AG20443 (cell line): Measurements from ENCODE around the gene CACNA2D3.

Source experiments
- DNase-seq: peaks from one replicate; pipeline ENCODE4 v3.0.0; 2012; ENCODE audit warnings: low spot score, mixed read lengths

The CACNA2D3 gene

DNA sequence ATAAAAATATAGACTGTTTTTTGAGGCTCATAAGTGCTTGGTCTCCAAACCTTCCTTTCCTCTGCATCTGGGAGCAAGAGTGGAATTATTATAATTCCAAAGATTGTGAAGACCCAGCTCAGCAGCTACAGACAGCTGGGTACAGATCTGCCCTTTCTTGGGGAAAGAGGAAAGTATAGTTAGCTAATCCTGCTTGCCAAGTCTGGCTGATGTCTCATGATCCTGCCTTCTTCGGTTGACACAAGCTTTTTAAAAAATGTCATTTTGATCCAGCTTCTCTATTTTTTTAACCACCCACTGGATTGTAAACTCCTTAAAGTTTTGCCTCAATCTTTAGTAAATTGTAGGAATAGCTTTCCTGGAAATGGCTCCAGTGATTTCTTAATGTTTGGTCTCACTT, 624.4 kb downstream of the CACNA2D3 start:
- no peak for DNase-seq

DNA sequence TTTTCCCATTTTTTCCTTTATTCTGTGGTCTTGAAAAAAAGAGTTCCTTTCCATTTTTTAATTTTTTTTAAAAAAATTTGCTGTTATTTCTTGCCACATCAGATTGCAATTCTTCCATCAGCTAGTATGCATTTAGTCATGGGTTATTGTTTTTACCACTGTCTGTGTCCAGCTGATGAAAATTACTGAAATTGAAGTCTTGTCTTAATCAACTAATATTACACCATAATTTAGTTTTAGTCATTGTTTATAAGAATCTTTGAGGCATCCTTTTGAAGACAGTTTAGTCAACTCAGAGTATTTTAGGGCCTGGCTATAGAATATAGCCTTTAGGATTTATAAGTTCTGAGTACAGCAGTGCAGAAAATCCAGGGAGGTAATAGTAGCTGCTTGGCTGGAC, 633.4 kb downstream of the CACNA2D3 start:
- DNase-seq, result no peak

DNA sequence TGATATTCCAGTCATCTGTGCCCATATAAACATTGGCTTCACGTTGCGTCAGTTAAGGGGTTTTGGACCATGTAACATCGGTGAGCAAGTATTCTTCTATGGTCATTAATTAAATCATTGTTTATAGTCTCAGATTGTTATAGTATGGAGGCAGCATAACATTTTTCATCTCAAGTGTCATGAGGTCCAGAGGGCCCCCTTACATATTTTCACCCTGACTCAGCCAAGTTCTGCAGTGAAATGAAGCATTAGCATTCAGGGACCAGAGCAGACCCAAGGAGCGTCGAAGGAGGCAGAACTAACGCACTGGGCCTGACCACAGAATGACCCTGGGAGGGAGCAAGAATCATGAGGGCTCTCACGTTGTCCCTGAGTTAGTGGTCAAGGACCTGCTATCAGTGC, 634.0 kb downstream of the CACNA2D3 start:
- DNase-seq, result peak; percentile 34

DNA sequence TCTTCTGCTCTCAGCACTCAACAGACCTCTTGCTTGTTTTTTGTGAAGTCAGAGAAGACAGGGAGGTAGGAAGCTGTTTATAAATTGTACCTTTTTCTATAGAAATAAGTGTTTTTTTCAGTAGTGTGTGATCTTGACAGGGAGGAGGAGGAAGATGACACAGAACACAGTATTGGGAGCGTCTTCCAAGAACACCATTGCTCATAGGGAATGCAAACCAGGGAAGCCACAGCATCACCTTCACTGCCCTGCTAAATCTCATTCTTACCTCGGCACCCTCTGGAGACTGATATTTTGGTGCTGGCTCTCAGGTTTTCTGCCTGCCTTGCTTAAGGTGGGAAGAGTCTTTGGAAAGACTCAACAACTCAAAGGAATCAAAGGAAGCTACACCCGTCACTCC, 636.1 kb downstream of the CACNA2D3 start:
- no peak for DNase-seq

DNA sequence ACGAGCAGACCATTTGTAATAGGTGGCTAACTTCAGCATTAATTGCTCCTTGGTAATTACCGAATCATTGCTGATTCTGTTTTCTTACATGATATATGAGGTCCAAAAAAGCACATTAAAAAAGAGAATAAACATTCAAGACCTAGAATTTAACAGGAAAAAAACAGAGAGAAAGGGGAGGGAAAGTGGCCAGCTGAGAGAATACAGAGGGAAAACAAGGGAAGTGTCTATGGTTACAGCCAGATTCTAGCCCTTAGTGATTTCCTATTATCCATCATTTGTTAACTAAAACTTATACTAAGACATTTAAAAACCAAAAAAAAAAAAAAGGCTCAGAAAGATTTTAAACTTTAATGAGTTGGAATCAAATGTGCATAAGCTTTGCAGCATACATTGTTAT, 636.8 kb downstream of the CACNA2D3 start:
- DNase-seq, result no peak

DNA sequence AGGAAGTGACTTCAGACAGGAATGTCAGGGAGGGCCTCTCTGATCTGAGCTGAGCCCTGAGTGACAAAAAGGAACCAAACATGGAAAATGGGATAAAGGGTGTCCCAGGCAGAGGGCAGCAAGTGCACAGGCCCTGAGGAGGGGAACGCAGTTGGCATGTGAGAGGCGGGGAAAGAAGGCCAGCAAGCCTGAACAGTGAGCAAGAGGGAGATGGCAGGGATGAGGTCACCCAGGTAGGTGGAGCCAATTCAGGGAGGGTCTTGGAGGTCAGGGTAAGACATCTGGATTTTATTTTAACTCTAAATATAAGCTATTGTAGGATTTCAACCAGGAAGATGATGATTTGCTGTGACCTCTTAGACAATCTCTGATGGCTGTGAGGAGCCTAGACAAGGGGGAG, 637.8 kb downstream of the CACNA2D3 start:
- DNase-seq, result peak; percentile 18

DNA sequence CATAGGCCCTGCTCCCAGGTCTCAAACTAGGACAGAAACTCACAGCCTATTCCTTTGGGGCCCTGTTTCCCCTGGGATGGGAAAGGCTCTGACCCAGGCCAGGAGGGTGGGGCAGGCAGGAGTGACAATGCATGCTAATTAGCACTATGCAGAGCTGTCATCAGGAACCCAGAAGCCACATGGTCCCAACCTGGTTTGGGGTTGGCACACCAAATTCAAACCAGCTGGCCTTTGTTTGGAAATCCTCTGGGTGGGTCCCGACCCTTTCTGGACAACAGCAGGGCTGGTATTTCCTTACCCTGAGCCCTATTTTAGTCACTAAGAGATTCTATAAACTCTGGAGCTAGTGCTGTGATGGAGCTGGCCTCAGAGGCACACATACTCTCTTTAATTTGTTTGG, 639.3 kb downstream of the CACNA2D3 start:
- DNase-seq, result no peak

DNA sequence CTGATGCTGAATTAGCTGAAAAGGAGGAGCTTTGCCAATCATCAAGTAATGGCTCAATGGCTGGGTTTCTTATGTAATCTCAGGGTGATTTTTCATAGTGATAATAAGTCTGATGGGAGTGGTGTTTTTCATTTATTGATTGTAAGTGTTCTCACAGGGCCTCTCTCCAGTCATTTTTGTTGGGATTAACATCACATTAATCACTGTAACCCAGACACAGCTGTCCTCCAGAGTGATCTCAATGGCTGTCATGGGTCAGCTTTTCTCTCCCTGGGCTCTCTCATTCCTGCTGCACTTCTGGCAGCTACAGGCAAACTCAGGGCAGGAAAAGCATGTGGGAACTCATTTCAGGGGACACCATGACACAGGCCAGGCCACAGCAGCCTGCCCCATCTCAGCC, 642.6 kb downstream of the CACNA2D3 start:
- no peak for DNase-seq

DNA sequence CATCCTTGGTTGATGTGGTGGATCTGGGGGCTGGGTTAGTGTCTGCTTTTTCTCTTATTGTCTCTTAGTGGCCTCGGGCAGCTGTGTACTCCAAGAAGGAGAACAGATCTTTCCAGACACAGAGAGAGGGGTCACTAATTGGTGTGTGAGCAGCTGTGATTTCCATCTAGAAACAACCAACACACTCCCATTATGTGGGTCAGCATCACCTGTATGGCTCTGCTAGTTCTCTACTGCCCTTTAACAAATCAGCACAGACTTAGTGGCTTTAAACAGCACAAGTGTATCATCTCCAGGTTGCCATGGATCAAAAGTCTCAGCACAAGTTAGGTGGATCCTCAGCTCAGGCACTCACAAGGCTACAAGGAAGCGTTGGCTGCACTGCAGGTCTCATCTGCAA, 648.7 kb downstream of the CACNA2D3 start:
- no peak for DNase-seq

DNA sequence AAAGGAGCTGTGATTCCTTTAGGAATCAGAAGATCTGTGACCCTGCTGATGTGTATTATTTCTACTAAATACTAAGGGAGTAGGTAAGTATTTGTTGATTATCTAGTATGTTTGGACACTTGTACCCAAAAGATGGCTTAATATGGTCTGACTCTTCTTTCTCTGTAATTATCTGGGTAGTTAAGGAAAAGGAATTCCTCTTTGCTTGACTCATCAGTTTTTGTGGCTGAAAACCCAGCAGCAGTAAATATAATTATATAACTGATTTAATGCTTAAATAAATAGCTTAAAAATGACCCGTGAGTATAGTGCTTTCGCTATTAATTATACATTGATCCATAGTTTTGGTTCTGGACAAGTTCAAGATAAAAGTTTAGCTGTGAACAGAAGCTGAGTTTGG, 649.7 kb downstream of the CACNA2D3 start:
- no peak for DNase-seq

DNA sequence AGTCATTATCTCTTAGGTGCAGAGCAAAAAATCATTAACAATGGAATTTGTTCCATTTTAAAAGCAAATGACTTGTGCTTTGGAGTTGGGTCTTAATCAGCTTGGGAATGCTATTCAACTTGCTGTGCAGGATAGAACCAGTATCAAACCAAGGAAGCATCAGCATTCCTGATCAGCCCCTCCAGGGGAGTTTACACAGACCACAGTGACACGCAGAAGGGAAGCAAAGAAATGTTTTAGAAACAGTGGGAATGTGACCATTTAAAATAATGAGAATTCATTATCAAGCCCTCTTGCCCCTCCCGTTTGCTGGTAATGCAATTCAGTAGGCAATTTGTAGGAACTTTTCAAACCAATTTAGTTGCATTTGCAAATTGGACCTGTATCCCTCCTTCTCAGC, 650.4 kb downstream of the CACNA2D3 start:
- no peak for DNase-seq

DNA sequence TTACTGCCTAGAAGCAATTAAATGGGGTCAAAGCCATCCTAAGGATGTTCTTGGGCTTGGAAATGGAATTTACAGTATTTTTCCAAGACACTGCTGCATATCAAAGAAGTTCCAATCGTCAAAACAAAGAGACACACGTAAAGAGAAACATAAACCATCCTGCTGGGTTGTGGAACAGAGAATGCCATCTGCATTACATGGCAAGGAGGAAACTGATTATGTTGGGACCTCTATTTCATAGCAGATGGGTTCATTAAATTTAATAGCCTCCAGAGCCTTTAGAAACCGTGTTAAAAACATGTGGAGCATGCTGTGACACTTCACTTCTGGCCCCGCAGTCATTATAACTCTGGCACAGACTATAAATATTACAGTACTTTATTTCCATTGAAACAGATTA, 650.9 kb downstream of the CACNA2D3 start:
- DNase-seq, result no peak

DNA sequence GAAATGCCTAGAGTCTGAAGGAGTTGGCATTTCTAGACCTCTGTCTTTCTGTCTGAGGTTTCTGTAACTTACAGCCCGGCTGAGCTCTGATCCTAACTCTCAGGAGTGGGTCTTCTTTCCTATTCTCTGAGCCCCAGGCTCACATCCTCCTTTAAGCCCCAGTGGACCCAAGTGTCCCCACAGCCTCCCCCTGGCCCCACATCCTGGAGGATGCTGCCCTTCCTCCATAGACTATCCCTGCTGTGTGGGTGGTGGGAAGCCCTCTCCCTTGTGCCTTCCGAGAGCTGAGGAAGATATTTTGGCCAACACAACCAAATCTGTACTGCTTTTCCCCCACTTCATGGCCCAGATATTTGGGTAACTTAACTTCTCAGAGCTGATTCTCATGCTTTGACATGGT, 654.2 kb downstream of the CACNA2D3 start:
- DNase-seq, result no peak

DNA sequence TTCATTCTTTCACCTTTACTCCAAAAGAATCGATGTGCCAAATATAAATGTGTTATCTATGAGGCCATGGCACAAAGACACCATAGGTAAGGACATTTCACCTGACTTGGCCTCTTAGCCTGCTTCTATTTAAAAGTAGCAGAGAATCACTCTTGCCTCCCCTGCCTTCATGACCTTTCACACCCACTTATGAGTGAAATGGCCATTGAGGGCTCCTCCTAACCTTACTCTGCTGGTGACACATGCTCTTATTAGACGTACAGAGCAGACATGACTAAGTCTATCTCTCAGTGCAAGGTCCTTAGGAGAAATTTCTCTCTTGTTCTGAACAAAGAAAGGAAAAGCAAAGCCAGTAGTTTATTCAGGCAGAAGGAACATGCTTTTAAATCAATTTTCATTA, 654.8 kb downstream of the CACNA2D3 start:
- DNase-seq, result no peak

DNA sequence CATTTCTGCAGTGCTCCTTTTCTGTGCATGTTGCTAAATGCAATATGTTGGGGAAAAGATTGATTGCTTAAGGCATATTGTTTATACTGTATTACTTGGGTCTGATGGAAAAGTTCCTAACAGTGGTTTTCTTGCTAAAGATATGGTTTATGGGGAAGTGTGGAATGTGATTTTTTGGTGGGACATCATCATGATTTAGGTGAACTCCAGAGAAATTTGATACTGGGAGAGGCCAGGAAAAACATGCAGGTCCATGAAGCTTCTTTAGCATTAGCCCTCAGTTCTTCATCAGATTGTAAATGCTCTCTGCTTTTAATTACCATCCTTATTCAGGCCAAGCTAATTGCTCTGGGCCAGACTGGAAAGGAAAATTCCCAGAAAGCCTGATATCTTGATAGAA, 658.0 kb downstream of the CACNA2D3 start:
- DNase-seq, result no peak

DNA sequence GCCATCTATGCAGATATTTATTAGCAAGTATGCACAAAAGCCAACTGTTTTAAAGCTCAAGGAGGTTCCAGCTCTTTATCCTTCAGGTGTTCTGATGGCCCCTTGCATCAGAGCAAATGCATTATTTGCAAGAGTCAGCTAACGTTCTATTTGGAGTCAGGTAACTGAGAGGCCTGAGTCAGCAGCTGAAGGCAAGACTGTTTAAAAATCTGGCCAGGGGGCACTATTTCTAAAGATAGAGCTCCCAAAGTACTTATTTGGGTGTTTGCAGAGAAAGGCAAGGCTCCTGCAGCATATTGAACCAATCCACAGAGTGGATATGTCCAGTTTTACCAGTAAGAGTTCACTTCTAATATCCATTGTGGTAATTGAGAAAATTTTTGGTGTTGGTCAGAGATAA, 659.4 kb downstream of the CACNA2D3 start:
- DNase-seq, result no peak

DNA sequence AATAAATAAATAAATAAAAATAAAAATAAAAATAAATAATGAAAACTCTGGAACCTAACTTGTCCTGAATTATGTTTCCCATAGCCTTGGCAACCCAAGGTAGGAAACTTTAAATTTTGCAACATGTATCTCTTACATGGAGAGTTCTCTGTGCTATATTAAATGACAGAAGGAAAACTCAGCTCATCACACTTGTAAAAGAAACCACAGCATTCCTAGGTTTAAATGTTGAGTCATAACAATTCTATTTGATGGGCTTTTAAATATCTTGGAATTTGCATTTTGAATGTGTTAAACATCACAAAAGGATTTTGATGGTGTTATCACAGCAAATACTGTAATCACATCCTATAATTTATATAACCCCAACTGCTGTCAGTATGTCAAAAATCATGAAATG, 661.3 kb downstream of the CACNA2D3 start:
- no peak for DNase-seq

DNA sequence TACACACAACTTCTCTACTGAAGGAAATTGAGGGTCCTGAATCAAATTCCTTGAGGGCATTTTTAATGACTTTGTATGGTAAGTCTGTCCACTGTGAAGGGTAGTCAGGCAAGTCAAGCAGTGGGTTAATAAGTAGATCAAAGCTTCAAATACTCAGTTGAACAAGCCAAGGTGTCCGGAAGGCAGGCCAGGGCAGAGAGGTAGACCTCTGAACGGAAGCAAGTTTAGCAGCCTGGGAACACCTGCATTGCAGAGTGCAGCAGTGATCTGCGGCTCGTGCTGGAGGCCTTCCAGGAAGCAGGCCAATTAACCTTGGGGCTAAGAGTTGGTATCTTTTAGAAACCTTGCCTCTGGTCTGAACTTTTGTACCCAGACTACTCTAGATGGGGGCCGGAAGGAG, 661.7 kb downstream of the CACNA2D3 start:
- DNase-seq, result no peak

DNA sequence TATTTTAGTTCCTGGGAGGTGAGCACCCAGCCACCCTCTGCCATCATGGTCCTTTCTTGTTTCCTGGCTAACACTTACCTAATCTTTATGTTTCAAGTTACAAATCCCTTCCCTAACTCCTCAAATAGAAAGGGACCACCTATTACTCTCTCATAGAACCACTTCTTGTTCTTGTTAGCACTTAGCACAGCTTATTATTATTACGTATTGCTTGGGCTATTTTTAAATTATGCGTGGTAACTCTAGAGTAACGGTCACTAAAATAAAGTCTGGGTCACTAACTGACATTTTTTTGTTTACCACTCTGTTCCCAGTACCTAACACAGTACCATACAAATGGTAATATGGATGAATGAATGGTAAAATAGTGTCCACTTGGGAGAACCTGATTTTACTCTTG, 663.6 kb downstream of the CACNA2D3 start:
- no peak for DNase-seq

DNA sequence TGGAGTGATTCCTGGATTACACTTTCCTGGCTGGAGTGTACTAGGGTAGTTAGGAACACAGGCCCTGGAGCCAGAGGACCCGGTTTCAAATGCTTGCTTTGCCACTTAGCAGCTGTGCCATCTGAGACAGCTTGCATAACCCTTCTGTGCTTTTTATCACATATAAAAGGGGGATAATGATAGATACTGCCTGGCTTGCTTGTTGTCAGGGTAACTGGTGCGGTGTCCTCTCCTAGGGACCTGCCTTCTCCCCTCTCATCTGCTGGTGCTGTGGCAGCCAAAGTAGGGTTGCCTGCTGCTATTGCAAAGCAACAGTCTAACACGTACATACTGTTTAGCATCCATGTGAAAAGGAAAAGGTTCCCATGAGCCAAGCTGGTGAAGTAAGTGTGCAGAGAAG, 667.7 kb downstream of the CACNA2D3 start:
- DNase-seq, result no peak

DNA sequence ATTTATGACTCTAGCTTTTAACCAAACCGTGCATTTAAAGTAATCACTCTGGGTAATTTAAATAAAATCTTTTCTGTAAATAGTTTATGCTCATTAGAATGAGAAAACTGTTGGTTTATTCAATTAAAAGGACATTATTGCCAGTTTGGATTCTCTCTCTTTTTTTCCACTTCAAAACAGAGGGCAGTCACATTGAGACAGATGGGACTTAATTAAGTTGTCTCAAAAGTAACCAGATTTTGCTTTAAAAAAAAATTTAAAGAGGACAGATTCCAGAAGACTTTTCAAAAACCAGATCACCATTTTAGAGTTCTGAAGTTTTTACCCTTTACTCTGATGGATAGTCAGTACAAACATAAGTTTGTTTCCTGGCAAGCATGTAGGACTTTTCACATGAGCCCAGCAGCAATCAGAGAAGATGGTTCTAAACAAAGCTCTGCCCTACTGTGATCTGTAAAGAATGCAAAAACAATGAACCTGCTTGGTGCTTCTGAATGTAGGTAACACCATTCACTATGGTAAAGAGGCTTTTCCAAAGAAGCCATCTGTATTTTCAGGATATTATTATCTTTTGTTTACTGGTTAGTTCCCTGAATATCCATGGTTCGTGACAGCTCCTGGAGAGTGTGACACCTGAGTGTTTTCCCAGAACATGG, 669.3 kb downstream of the CACNA2D3 start:
- no peak for DNase-seq

DNA sequence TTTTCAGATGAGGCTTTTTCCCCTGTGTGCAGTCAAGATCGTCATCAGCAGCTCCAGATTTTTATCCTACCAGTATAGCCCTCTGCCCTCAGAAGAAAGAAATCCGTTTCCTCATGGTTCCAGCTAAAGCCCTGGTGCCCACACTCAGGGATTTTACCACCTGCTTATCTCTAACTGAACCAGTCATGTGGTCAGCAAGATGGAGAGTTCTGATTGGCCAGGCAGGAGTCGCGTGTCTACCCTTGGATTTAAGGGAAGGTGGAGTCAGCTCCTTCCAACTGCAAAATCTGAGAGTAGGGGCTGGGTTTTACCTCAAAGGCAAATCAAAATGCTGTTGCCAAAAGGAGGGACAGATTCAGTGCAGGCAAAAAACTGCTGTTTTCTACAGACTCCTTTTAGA, 670.2 kb downstream of the CACNA2D3 start:
- DNase-seq, result no peak

DNA sequence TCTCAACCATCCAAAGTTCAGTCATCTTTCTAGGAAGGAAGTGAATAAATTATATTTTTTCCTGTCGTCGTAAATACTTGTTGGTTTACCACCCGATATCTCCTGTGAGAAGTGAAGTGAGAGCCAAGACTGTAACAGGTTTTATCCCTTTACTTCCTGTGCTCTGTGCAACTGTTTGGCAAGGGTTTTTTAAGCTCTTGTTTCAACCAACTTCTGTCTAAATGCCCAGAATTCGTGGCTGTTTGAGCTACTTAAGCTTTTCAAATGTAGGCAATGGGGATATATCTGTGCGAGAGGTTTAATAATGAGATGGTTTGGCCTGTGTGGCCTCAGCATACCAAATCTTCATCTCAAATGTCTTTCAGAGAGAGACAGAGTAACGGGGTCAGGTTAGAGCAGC, 670.8 kb downstream of the CACNA2D3 start:
- no peak for DNase-seq

DNA sequence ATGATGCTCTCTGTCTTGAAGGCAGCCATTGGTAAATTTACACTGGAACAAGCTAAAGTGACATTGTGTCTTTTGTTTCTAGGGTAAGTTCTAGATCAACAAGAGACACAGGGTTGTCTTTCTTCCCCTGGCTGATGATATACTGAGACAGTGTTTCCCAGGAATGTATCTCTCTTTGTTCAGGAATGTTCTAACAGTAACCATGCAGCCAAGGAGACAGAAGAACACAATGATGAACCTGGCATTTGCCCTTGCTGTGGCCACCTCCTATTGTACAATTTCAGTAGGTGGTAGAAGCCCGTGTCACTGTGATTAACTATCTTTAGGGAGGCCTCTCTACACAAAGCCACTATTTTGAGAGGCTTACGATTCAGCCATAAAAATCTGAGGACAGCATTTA, 674.8 kb downstream of the CACNA2D3 start:
- no peak for DNase-seq

DNA sequence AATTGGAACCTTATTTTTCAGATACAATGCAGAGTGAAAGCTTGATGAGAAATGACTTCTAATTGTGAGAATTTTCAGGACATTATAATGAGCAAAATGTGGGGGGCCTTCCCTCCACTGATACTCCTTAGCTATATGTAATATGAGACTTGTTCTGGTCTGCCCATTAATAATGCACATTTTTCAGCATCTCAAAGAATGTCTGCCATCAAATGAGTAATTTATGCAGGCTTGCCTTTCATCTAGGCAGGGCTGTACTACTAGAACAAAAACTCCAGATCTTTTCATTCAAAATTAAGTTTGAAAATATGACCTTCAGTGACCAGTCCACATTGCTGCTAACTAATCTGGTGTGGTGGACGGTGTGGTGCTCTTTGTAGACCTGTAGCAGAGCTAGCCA, 678.1 kb downstream of the CACNA2D3 start:
- no peak for DNase-seq
